Measurements from ENCODE around the gene SPOP.
"Not testable (repeated sequence)": the region's sequence is repeated elsewhere in the genome, so short reads cannot be mapped to it uniquely, and the experiment has no call there.

Gene SPOP

GRCh38 chr17:49646391-49647255 lies 31.3 kb downstream of the SPOP start:
- DNase-seq = no peak

GRCh38 chr17:49646056-49646390 lies 31.9 kb downstream of the SPOP start:
- DNase-seq = not testable (repeated sequence)

GRCh38 chr17:49645654-49646053 lies 32.2 kb downstream of the SPOP start:
- no peak for DNase-seq

- no peak for DNase-seq
These were observed 37.3 kb downstream of the SPOP start for GRCh38 chr17:49640556-49640955.

- no peak for DNase-seq
These were observed 39.1 kb downstream of the SPOP start for GRCh38 chr17:49638818-49639217.

GRCh38 chr17:49637739-49638138 lies 40.2 kb downstream of the SPOP start:
- DNase-seq = no peak

GRCh38 chr17:49637050-49637449 lies 40.8 kb downstream of the SPOP start:
- DNase-seq = no peak

GRCh38 chr17:49635121-49635520 lies 42.8 kb downstream of the SPOP start:
- DNase-seq = no peak

GRCh38 chr17:49634485-49634860 lies 43.4 kb downstream of the SPOP start:
- no peak for DNase-seq

GRCh38 chr17:49633762-49634484 lies 44.0 kb downstream of the SPOP start:
- DNase-seq = no peak

GRCh38 chr17:49633250-49633649 lies 44.6 kb downstream of the SPOP start:
- DNase-seq = no peak

GRCh38 chr17:49632201-49632600 lies 45.7 kb downstream of the SPOP start:
- DNase-seq = no peak

GRCh38 chr17:49631496-49631895 lies 46.4 kb downstream of the SPOP start:
- no peak for DNase-seq

GRCh38 chr17:49630113-49630900 lies 47.6 kb downstream of the SPOP start:
- DNase-seq = no peak

- DNase-seq = no peak
These were observed 48.5 kb downstream of the SPOP start for GRCh38 chr17:49629447-49629846.

GRCh38 chr17:49624896-49625295 lies 53.0 kb downstream of the SPOP start:
- no peak for DNase-seq

- no peak for DNase-seq
These were observed 55.9 kb downstream of the SPOP start for GRCh38 chr17:49621946-49622529.

- no peak for DNase-seq
These were observed 56.5 kb downstream of the SPOP start for GRCh38 chr17:49621420-49621819.

- no peak for DNase-seq
These were observed 59.8 kb downstream of the SPOP start for GRCh38 chr17:49618028-49618611.

- DNase-seq = peak; percentile 18
These were observed 61.2 kb downstream of the SPOP start for GRCh38 chr17:49616601-49617131.

- no peak for DNase-seq
These were observed 61.8 kb downstream of the SPOP start for GRCh38 chr17:49616086-49616485.

GRCh38 chr17:49613182-49613800 lies 64.6 kb downstream of the SPOP start:
- DNase-seq = no peak

All from midbrain (tissue), 1 donor.